Stimulated activated CD8-positive, alpha-beta memory T cell treated with anti-CD3 and anti-CD28 coated beads, Interleukin-2, amount 100 ng/mL, for 48 hours (primary cell): ENCODE results near the gene CTNNBIP1.

Source experiments
- DNase-seq, 2 donors: peaks; one replicate each; pipeline ENCODE4 v3.0.0-alpha.2; 2020; ENCODE audit warnings: low read depth in 2 of 2

The CTNNBIP1 gene

GRCh38 chr1:9877962-9878361, 32.1 kb downstream of the CTNNBIP1 start:
- no peak for DNase-seq

- DNase-seq, result no peak
Observed at GRCh38 chr1:9875636-9876000, 34.5 kb downstream of the CTNNBIP1 start.

GRCh38 chr1:9874959-9875635, 35.0 kb downstream of the CTNNBIP1 start:
- DNase-seq, result peak; percentile 49 to 68

- no peak for DNase-seq
Observed at GRCh38 chr1:9874412-9874811, 35.7 kb downstream of the CTNNBIP1 start.

- DNase-seq, result no peak
Observed at GRCh38 chr1:9873992-9874391, 36.1 kb downstream of the CTNNBIP1 start.

GRCh38 chr1:9873385-9873784, 36.7 kb downstream of the CTNNBIP1 start:
- no peak for DNase-seq

GRCh38 chr1:9872430-9873165, 37.5 kb downstream of the CTNNBIP1 start:
- no peak for DNase-seq

- DNase-seq, result no peak
Observed at GRCh38 chr1:9871707-9872425, 38.2 kb downstream of the CTNNBIP1 start.

- no peak for DNase-seq
Observed at GRCh38 chr1:9871021-9871420, 39.0 kb downstream of the CTNNBIP1 start.

- no peak for DNase-seq
Observed at GRCh38 chr1:9870572-9870971, 39.5 kb downstream of the CTNNBIP1 start.

GRCh38 chr1:9869831-9870251, 40.2 kb downstream of the CTNNBIP1 start:
- no peak for DNase-seq

- no peak for DNase-seq
Observed at GRCh38 chr1:9868244-9868590, 41.9 kb downstream of the CTNNBIP1 start.

- peak; percentile 73 to 84 for DNase-seq
Observed at GRCh38 chr1:9867408-9868243, 42.4 kb downstream of the CTNNBIP1 start.

GRCh38 chr1:9866836-9867235, 43.2 kb downstream of the CTNNBIP1 start:
- DNase-seq, result no peak

GRCh38 chr1:9865724-9866123, 44.3 kb downstream of the CTNNBIP1 start:
- no peak for DNase-seq

GRCh38 chr1:9863371-9863770, 46.7 kb downstream of the CTNNBIP1 start:
- DNase-seq, result no peak

GRCh38 chr1:9861360-9861759, 48.7 kb downstream of the CTNNBIP1 start:
- DNase-seq, result no peak

GRCh38 chr1:9860887-9861286, 49.2 kb downstream of the CTNNBIP1 start:
- DNase-seq, result no peak

GRCh38 chr1:9859281-9860014, 50.6 kb downstream of the CTNNBIP1 start:
- no peak for DNase-seq

- DNase-seq, result no peak
Observed at GRCh38 chr1:9858293-9859035, 51.6 kb downstream of the CTNNBIP1 start.

GRCh38 chr1:9855186-9855585, 54.9 kb downstream of the CTNNBIP1 start:
- no peak for DNase-seq
